HG03469 (cell line): ENCODE data around the gene PLD1.

Source experiments
- ATAC-seq: cut with Tn5 transposase; IDR thresholded peaks from one replicate; pipeline ENCODE4 v1.9.1; 2021; ENCODE audit warnings: mild to moderate bottlenecking, moderate library complexity, moderate number of reproducible peaks; ENCODE audit not compliant: unreplicated experiment

The PLD1 gene

DNA sequence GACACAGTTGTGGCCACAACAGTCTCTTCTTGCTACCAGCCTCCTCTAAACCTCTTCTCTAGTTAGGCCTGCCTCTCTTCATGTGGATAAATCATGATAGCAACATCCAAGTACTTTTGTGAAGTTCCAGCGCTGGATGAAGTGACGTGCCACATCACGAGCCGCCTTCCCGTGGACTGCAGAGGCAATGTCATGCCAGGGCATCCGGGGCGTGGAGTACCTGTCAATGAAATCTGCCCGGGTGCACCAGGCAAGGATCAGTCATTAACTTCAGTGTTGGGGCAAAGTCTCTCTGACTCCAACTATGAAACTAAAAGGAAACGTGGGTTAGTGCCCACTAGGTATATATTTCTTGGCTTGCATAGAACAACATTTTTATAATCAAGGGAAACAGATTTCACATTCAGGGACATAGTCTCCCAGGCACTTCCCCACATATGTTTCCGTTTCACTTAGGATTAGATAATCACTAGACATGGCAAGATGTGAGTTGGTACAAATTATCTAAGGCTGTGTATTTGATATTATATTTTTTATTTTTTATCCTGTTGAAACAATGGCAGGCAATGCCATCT, 133.6 kb downstream of the PLD1 start:
- ATAC-seq = no peak

DNA sequence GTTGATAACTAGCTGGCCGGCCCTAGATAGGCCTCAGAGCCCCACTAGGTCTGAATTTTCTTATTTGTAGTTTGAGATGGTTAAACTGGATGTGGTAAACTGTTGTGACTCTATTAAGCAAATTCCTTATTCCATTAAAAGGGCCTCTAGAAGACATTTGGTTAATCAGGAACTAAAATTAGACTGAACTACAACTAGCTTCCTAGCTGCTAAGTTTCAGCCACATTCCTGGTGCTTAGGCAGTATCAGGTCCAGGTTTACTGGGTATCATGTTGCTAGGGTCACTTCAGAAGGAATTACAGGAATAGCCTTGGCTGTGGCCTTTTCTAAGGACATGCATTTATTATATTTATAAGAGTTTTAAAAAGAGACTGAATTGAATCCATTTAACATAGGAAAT, 136.3 kb downstream of the PLD1 start:
- no peak for ATAC-seq

DNA sequence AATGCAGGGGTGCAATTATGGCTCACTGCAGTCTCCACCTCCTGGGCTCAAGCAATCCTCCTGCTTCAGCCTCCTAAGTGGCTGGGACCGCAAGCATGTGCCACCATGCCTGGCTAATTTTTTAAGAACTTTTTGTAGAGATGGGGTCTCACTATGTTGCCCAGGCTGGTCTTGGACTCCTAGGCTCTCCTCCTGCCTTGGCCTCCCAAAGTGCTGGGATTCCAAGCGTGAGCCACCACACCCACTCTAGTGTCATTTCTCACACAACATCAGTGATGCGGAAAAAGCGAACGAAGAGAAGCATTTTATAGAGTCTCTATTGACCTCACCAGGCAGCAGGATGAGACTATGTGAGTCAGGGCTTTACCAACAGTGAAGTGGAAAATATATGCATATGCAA, 137.7 kb downstream of the PLD1 start:
- ATAC-seq = no peak

DNA sequence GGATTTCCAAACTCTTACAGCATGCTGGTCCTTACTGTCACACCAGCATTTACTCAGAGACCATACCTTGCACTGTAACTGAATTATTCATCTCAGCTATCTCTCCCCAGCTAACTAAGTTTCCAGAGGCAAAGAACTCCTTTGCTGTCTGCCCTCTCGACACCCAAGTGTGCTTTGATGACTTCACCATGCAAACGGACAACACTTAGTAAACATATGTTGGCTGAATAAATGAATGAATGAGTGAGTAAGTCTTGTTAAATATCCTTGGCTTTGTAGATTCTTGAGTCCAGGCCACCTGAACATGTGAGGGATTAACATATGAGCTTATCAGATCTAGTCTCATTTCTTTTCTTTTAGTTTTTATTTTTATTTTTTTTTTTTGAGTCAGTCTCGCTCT, 138.2 kb downstream of the PLD1 start:
- ATAC-seq = no peak

DNA sequence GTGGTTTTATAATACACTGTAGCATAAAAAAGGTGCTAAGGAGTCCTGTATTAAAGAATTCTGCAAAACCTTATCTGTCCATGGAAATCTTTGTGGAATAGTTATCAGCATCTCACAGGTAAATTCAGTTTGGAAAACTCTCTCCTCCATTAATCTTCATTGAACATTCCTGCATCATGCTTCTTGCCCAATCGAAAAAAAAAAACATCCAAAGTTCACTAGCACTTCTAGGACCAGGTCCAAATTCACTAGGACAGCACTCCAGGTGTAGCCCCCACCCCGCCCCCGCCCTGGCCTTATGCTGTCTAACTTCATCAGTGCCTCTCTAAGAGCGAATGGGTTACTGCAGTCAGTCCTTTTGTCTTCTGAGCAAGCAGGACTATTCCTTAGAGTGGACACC, 138.6 kb downstream of the PLD1 start:
- ATAC-seq = no peak

DNA sequence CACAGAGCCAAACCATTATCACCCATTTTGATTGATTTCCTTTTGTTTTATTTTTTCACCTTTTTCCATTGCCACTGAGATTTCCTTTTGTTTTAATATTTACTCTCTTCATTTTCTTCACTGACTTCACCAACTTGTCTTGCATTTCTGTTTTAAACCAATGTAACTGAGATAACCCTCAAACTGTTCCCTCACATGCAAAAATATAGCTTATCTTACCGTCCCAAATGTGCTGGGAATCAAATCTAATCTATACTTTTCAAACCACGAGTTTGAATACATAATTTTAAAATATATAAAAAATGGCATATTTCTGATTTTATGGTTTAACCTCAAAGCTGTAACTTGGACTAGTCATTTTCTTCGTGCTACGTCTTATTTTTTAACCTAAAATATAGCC, 143.8 kb downstream of the PLD1 start:
- ATAC-seq = no peak

DNA sequence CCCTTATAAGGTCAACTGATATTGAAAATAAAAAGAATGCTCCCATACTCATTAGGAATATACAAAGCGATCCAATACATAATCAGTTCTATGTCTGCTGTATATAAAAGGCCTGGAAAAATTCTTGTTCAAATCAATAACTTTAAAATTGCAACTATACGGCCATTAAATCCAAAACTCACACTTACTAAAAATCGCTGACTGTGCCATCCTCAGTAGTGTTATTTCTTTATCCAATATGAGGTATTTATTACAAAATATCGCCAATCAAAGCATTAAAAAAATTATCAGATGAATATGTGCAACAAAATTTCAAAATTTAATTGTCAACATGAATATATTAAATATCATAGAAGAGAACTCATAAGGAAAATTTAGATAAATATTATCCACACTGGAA, 146.5 kb downstream of the PLD1 start:
- no peak for ATAC-seq

DNA sequence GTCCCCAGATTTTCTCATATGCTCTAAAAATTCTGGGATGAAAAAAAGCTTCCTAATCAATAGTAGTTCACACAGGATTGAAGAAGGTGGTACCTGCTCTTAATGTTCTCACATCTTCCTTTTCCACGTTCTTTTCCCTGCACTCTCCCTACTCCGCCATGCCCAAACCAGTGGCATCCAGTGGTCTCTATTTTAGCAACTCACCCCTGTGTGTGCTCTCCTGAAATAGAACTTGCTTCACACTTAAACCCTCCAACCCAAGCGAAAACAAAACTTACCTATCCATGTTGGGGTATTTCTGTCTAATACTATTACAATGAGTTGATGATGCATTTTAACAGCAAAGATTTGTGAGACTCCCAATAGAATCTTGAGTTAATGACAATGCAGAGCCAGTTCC, 148.8 kb downstream of the PLD1 start:
- ATAC-seq = no peak

DNA sequence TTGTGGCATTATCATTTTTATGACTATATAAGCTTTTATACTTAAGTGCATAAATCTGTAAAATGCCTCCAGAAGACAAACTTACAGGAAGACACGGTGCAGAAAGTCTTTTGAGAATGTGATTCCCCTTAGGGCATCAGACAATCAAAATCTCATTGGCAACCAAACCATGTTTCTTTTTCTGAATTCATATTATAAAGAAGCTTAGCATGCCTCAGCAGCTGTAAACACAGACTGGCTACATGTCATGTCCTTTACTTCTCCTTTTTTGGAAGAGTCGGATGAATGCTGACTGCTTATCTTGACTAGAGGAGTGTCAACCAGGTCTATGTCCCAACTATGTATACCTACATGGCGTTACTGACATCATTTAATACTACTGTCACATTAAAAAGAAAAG, 150.1 kb downstream of the PLD1 start:
- ATAC-seq = no peak

DNA sequence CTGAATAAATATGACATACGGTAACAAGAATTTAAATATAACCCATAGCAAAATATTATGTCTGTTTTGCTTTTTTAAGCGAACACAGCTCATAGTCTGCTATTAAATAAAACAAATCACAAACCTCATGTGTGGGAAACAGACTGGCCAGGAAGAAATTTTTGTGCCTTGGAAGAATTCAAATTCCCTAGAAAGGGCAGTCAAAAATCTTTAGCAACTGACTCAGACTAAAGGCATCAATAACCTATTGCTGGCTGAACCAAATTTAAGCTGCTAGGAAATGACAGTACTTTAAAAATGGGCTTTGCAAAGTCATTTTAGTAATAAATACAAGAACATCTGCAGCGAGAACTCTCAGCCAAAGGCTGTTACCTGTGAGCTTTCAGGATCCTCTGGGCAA, 151.4 kb downstream of the PLD1 start:
- ATAC-seq = no peak

DNA sequence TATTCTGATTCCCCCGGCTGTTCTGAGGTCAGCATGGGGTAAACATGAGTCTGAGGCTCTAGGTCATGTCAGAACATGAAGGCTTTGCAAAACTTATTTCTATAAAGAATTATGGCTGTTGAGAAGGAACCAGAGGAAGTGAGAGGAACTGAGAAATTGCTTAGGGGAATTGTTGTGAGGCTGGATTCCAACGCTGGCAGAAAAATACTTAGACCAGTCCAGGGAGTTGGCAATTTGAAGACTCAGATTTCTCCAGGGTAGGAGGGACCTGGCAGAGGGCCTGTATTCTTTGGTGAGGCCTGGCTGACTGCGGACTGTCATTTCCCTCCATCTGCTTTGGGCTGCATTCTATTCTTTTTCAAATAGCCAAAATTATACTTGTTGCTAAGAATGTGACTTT, 155.5 kb downstream of the PLD1 start:
- ATAC-seq = no peak

DNA sequence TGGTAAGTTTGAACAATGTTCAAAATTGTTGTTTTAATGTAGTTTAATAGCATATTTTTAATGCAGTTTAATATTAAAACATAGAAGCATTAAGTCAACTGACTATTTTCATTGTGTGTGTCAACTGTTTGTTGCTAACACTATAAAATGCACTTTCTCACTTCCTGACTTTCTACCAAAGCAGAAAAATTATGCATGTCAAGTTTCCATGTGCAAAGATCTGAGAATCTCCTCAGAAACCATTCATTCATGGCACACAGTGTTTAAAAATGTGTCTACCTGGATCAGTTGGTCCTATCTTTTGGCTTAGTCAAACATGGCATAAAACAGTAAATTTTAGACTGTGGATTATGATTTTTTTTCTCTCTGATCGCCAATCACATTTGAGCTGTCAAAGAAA, 156.0 kb downstream of the PLD1 start:
- ATAC-seq = no peak

DNA sequence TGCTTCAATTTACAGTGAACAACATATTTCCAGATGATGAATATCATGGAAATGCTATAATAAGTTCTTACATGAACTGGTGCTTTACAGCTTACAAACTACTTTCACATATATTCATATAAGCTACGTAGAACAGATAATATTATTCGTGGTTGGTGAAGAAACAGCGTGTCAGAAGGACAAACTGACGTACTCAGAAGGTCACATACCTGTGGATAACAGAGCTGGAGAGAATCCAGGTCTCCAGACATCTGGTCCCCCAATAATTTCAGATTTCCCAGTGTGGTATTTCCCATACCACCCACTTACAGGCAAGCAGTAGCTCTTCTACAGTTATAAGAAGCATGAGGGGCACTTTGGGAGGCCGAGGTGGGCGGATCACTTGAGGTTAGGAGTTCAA, 156.6 kb downstream of the PLD1 start:
- ATAC-seq = no peak

DNA sequence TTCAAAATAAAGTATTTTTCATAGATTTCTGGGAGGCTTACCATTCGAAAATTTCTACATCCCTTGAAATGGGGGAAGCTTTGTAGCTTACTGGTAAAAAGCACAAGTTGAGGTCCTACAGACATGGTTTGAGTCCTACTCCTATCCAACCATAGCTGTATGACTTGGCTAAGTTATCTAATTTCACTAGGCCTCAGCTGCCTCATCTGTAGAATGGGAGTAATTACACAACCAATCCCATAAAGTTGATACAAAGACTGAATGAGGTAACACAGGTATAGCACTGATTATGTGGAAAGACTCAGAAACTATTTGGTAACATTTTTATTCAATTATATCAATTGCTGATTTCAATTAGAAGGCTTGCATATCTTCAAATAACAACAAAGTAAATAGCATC, 157.4 kb downstream of the PLD1 start:
- ATAC-seq = no peak

DNA sequence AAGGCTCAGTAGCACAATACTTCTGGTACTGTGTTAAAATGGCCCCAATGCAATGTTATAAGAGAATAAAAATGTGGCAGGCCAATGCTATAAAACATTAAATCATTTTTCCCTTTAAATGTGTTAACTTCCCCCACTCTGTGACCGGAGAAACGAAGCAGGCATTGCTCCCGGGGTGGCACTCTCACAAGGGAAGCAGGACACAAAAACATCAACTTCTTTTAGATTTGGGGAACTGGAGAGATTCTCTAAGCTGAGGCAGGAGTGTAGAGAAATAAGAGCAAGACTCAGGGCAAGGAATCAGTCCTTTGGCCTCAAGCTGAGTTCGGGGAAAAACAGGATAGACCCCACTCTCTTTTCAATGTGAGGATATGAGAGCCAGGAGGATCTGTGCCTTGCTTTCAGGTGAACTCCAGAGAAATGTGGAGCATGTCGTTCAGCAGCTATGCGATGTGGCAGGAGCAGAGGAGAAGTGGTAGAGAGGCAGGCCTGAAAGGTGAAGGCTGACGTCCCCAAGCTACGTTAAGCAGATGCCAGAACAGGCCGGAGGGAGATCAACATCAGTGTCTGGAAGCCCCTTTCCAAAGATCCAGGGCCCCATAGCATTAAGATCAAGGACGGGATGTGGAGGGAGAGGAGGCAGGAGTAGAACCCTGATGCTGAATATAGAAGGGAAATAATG, 160.2 kb downstream of the PLD1 start:
- no peak for ATAC-seq

DNA sequence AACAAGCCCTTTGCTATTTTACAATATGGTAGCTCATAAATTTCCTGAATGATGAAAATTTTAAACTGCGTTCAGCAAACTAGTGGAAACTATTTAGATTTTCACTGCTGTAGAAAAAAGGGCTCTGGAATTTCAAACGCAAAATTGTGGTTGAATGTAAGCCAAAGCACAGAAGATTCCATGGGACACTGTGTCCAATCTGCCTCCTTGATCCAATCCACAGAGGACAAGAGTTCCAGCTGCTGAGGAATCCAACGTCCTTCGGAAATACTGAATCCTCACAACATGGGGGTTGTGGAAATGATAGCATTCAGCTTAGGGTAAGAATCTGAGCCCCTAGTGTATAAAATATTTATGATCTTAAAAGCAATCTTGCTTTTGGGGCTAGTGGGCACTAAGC, 161.0 kb downstream of the PLD1 start:
- ATAC-seq = no peak

DNA sequence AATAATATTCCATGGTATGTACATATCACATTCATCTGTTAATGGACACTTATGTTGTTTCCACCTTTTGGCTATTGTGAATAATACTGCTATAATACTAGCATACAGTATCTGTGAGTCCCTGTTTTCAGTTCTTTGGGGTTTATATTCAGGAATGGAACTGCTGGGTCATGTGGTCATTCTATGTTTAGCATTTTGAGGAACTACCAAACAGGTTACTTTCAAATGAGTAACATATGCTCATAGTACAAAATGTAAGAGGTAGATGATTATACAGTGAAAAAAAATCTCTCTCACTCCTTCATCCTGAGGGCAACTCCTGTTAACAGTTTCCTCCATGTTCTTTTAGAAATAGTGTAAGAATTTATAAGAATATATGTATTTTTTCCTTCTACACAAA, 162.2 kb downstream of the PLD1 start:
- ATAC-seq = no peak

DNA sequence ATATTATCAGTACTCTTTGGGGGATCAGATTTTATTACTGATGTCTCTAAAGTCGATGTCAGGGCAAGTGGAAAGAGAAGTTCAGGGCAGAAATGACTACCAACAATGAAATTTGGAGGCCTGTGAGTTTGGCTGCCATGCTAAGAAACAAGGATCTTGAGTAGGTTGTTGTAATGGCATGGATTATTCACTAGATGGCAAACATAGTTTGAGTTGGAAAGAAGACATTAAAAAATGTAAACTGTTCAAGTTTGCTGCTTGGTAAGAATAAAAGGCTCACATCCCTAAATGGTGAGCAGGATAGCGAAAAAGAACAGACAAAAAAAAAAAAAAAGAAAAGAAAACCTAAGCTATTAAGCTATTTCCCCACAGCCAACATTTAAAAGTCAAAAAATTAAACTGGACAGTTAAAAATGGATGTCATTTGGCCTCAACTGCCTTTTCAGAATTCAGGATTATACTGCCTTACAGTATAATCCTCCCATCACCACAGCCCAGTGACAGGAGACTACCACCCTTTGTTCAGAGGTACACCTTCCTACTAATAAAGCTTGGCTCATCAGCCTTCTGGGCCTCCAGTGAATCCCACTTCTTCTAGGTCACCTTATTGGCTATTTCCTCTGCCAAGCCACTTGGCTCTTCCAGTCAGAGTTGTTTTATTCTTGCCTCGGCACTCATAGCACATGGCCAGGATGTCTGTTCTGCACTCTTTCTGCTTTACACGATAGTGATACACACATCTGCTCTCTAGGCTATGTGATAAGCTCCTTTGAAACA, 163.7 kb downstream of the PLD1 start:
- ATAC-seq = no peak

DNA sequence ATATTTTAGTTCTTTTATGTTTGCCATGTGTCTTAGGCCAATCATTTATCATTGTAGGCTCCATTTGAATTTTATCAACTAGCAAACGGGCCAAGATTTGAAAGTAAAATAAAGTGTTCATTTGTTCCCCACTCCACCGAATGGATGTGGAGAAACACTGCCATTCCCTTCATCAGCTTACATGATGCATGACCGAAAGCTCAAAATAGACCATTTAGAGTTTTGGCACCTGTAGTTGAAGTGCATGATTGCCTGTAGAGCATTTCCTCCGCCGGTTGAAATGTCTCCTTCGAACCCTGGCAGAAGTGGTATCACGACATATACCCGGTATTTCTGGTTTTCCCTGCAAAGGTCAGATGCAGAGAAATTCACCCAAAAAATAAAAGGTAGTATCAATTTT, 165.6 kb downstream of the PLD1 start:
- no peak for ATAC-seq

DNA sequence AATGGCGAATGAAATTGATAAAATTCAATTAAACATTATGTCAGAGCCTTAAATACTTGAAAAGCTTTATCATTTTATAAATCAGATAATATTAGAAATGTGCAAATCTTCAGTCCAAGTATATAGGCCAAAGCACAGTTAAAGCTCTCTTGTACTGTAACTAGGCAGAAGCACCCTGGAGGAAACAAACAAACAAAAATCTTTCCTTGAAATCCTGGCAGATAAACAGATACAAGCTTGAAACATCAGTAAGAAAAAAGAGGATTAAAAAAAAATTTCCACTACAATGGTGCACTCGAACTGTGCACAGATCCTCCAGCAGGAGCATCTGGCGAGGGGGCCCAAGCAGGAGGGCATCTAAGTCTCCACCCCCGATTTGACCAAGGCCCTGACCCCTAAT, 166.6 kb downstream of the PLD1 start:
- ATAC-seq = no peak

DNA sequence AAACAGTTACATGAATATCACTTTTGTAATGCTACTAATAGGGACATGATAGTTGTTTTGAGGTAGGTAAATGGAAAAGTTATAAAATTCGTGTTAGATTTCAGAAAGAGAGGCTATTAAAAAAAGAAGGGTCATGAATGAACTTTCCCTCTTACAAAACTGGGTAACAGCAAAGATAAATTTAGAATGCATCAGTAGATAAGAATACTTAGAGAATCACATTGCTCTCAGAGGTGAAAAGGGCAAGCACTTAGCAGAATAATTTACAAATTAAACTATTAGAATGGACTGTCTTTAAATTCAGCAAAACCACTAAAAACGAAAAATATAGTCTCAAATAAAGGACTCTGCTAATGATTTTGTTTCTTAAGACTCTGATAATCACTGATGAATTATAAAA, 167.2 kb downstream of the PLD1 start:
- ATAC-seq = no peak
